Activated gamma-delta T cell treated with Interleukin-2 at 50 U/mL for 16 hours (primary cell): ENCODE measurements around the gene PSORS1C1.
A peak's percentile ranks its signal among the peaks of the same experiment; 100 is the strongest.
"Not testable (repeated sequence)": the region's sequence is repeated elsewhere in the genome, so short reads cannot be mapped to it uniquely, and the experiment has no call there.

Source experiments
- DNase-seq: peaks from one replicate; pipeline ENCODE4 v3.0.0-alpha.2; 2020

The PSORS1C1 gene, protein sequence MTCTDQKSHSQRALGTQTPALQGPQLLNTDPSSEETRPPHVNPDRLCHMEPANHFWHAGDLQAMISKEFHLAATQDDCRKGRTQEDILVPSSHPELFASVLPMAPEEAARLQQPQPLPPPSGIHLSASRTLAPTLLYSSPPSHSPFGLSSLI

DNA sequence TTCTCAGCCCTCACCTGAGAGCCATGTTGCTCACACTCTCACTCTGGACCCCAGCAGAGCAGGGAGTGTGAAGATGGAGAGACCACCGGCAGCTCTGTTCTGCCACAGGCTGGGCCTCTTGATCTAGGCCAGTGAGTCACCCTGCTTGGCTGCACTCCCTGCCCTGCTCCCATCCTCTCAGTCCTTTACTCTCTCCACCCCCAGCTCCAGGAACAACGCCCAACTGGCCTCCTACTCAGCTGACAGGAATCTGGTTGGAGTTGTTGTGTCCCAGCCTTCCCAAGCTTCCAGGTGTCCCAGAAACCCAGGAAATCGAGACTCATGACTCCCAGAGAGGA lies at the start of gene PSORS1C1:
PSORS1C1 (plus strand) TSS at position 260 of the 338 bp plus-strand sequence. CDS start 14,833 bp downstream, outside the sequence.
- DNase-seq: no peak

DNA sequence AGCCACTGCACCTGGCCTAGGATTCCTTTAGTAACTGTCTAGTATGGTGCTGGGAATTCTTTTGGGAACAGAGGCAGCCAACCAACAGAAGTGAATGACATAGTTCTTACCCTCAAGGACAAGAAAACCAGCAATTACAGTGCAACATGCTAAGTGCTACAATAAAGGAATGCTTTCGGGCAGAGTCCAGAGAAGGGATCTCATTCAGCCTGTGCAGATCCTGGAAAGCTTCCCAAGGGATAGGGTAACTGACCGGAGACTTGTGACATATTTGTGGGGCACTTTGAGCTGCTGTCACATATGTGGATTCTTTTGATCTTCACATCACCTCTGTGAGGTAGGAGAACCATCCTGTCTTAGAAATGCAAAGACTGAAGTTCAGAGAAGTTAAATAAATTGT lies 49.0 kb upstream of the PSORS1C1 start:
- no peak for DNase-seq

- not testable (repeated sequence) for DNase-seq
Measured at GRCh38 chr6:31067028-31067427, 47.6 kb upstream of the PSORS1C1 start.

DNA sequence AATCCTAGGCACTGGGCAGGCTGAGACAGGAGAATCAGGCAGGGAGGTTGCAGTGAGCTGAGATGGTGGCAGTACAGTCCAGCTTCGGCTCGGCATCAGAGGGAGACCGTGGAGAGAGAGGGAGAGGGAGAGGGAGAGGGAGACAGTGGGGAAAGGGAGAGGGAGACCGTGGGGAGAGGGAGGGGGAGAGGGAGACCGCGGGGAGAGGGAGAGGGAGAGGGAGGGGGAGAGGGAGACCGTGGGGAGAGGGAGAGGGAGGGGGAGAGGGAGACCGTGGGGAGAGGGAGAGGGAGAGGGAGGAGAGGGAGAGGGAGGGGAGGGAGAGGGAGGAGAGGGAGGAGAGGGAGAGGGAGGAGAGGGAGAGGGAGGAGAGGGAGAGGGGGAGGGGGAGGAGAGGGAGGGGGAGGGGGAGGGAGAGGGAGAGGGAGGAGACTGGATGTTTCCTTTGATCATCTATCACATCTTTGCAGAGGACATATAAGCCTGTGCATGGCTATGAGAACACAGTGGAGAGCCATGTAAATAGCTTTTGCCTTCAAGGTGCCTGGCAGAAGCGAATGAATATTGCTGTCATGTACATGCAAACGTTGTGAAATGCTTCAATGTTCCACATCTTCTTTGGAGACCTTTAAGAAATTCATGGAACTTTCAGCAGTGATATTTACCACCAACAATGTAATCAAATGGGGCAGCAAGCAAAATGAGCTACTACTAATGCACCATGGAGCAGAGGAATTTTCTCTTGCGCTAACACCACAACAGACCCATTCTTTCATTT lies 46.5 kb upstream of the PSORS1C1 start:
- not testable (repeated sequence) for DNase-seq

- peak; percentile 67 for DNase-seq
Measured at GRCh38 chr6:31068669-31069340, 45.8 kb upstream of the PSORS1C1 start.

GRCh38 chr6:31070711-31071197 lies 43.8 kb upstream of the PSORS1C1 start:
- DNase-seq: no peak

DNA sequence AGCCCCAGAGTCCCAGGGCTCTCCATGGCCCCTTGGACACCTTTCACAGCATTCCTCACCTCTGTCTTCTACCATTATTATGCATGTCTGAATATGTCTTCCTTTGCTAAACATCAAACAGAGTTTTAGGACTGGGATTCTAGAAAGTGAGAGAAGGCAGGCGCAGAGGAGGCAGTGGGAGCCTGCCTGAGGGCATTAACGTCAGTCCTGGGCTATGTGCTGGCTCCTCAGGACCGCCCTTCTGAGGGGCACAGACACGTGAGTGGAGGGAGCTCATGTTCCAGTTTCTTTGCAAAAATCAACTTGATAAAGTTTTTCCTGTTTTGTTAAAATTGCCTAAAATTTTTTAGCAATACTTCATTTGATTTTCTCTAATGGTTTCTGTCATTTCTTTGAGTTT lies 40.2 kb upstream of the PSORS1C1 start:
- DNase-seq: no peak

DNA sequence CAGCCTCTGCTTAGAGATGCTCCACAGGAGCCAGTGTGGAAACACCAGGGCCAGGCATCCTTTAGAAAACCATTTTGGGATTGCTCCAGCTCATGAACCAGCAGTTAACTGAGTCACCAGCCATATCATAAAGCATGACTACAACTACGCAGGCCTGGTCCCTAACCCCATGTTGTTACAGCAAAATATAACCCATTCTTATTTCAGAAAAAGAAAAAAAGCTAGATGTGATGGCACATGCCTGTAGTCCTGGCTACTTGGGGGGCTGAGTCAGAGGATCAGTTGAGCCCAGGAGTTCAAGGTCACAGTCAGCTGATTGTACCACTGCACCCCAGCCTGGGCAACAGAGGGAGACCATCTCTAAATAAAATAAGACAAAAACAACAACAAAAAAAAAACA lies 39.1 kb upstream of the PSORS1C1 start:
- DNase-seq: no peak

DNA sequence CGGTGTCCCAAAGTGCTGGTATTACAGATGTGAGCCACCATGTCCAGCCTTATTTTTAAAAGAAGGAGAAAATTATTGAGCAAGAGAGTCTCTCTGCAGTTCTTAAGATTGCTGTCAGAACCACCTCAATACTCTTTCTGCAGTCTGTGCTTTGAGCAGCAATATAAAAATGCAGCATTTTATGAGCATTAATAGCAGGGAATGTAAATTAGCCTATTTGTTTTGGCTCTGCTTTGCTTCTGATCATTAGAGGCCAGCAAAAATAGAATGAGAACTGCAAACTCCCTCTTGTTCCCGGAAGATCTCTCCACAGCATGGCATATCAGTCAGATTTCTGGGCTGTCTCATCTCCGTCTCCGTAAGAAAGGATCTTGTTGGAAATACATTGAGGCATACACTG lies 38.0 kb upstream of the PSORS1C1 start:
- DNase-seq: no peak

DNA sequence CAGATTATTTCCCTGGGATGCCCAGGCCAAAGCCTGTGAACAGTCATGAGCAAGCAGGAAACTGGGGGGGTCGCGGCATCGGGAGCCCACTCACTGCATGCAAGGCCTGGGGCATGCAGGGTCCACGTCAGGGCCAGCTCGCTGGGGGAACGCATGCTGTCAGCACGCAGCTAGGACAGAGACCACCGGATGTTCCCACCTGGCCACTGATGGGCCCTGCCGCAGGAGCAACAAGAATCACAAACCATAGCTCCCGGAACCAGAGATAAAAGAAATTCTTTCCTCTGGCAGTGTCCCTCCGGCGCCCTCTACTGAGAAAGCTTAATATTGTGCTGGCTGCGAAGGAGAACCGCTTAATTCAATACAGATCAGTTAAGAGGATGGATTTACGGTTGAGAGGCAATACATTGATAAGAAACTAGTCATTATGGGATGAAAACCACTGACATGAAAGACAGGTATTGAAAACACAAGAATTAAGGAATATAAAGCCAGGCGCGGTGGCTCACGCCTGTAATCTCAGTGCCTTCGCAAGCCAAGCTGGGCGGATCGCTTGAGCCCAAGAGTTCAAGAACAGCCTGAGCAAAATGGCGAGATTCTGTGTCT lies 34.8 kb upstream of the PSORS1C1 start:
- peak; percentile 69 for DNase-seq

DNA sequence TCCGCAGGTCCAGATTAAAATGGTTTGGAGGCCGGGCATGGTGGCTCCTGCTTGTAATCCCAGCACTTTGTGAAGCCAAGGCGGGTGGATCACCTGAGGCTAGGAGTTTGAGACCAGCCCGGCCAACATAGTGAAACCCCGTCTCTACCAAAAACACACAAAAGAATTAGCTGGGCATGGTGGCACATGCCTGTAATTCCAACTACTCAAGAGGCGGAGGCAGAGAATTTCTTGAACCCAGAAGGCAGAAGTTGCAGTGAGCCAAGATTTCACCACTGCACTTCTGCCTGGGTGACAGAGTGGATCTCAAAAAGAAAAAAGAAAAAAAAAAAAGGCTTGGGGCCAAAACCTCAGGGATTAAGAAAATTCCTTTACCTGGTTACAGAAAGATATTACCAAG lies 32.7 kb upstream of the PSORS1C1 start:
- DNase-seq: no peak

- no peak for DNase-seq
Measured at GRCh38 chr6:31083742-31084354, 30.8 kb upstream of the PSORS1C1 start.

- no peak for DNase-seq
Measured at GRCh38 chr6:31086788-31087440, 27.7 kb upstream of the PSORS1C1 start.

DNA sequence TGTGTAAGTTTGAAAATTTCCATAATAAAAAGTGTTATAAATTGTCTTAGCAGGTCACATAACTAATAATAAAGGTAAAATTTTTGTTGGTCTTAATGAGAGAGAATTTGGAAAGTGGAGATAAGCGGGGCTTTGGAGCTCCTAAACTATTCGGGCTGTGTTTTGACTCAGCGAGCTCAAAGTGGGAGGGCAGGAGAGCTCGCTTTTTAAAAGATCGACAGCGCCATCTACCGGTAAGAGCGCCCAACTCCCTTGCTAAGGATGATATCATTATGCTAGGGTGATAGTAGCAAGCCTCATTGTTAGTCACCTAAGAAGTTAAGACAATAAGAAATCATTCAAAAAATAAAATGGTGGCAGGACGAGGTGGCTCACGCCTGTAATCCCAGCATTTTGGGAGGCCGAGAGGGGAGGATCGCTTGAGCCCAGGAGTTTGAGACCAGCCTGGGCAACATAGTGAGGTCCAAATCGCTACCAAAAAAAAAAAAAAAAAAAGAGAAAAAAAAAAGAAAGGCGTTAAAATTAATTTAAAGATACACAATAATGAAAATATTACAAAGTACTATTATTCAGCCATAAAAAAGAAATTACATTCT lies 27.0 kb upstream of the PSORS1C1 start:
- peak; percentile 90 for DNase-seq

DNA sequence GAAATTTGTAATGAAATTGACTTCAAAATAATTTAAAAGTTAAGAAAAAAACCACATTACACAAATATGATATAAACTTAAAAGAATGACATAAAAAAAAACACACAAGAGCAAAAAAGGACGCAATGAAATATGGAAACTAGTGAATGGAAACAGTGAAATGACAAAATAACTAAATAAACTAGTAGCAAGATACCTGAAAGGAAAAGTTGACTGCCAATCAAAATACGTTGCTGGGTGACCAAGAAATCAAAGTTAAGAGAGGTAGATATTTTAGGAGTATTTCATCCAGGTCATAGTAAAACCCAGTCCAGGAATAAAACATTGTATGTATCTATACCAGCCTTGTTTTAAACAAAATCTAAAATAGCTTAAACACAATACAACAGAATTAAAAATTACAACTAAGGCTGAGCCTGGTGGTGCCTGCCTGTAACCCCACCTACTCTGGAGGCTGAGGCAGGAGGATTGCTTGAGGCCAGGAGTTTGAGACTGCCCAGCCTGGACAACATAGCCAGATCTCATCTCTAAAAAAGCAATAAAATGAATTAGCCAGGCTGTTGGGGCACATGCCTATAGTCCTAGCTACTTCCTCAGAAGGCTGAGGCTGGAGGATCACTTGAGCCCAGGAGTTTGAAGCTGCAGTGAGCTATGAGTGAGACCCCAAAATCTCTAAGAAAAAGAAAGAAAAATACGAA lies 24.2 kb upstream of the PSORS1C1 start:
- no peak for DNase-seq

DNA sequence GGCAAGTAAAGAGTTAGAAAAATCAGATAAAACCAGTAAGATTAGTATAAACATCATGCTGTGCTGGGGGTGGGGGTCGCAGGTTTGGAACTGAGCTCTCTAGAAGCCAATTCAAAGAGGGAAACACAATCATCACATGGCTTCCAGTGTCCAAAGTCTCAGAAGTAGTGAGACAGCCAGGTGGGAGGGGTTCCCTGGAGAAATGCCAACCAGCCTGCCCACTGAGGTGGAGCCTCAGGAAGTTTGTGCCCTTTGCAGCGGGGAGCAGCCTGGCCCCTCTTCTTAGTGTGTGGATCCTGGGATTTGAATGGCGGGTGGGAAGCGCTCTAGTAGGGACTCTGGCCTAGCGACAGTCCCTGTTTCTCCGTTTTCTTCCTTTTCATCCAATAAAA lies 23.6 kb upstream of the PSORS1C1 start:
- DNase-seq: no peak

GRCh38 chr6:31091680-31092079 lies 22.9 kb upstream of the PSORS1C1 start:
- no peak for DNase-seq

GRCh38 chr6:31092238-31092637 lies 22.4 kb upstream of the PSORS1C1 start:
- DNase-seq: no peak

DNA sequence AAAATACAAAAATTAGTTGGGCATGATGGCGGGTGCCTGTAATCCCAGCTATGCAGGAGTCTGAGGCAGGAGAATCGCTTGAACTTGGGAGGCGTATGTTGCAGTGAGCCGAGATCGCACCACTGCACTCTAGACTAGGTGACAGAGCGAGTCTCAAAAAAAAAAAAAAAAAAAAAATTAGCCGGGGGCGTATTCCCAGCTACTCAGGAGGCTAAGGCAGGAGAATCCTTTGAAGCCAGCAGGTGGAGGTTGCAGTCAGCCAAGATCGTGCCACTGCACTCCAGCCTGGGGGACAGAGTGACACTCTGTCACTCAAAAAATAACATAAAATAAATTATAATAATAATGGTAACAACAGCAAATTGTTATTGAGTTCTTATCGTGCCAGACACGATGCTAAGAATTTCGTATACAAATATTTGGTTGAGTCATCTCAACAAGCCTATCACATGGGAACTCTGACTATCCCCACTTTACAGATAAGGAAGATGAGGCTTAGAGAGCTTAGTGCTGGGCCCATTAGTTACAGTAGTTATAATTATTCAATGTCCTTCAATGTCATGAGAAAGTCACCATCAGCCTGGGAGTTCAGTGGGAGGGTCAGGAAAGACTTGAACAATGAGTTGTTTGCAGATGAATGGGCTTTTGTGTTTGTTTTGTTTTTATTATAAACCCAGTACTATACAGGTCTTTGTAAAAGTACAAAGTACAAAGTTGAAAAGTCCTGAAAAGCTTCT lies 21.7 kb upstream of the PSORS1C1 start:
- DNase-seq: no peak

- DNase-seq: peak; percentile 64
Measured at GRCh38 chr6:31094389-31094881, 20.2 kb upstream of the PSORS1C1 start.

DNA sequence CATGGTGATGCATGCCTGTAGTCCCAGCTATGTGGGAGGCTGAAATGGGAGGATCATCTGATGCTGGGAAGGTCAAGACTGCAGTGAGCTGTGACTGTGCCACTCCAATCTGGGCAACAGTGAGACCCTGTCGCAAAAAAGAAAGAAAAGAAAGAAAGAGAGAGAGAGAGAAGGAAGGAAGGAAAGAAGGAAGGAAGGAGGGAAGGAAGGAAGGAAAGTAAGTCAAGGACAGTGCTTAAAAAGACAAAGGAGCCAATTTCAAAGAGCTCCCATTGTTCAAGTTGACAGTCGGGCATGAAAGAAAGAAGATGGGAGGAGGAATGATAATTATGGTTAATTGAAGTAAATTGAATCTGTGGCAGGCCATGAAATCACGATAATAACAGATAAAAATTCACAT lies 18.4 kb upstream of the PSORS1C1 start:
- no peak for DNase-seq
